ENCODE data around the gene ABLIM1. TPM values are rescaled to one million over a fixed set of nuclear protein-coding genes. Genes with fewer than 3 reads are reported as not detected.

The ABLIM1 gene
- total RNA-seq, 4 donors from 2014 or later = 152 to 373 (median 209) TPM

- Histone ChIP-seq H3K27ac (peak overlapping the region; percentile 75 to 96 (median 90)), H3K27me3 (no peaks in the 10 kb centered on the region), H3K4me1 (peaks cover 0 to 100% (median 82%) of the 10 kb centered on the region in 4 donors), H3K9me3 (no peaks in the 10 kb centered on the region), H3K36me3 (no peaks in the 10 kb centered on the region), H3K4me3 (no peak overlapping the region)
- no peak for DNase-seq (ENCODE audit: low spot score in 2 of 2)
- no peak for TF ChIP-seq POLR2A (IDR thresholded peaks at IDR 0.05)
- TF ChIP-seq EP300 (IDR thresholded peaks at IDR 0.05) = no peak
- TF ChIP-seq CTCF (IDR thresholded peaks at IDR 0.05) = no peak
- 34 to 53% methylated on average over 2 of the region's 2 CpGs for WGBS, 2 donors
These were observed 261.6 kb downstream of the ABLIM1 start for GRCh38 chr10:114396464-114396863.

GRCh38 chr10:114395366-114396022, 262.6 kb downstream of the ABLIM1 start:
- 32 to 35% methylated on average over 6 of the region's 6 CpGs for WGBS, 2 donors
- Histone ChIP-seq H3K27ac (peak overlapping the region; percentile 77 to 96 (median 90)), H3K4me1 (peaks cover 0 to 100% (median 82%) of the 10 kb centered on the region in 4 donors), H3K9me3 (no peaks in the 10 kb centered on the region), H3K27me3 (no peaks in the 10 kb centered on the region), H3K4me3 (no peak overlapping the region), H3K36me3 (no peaks in the 10 kb centered on the region)
- no peak for DNase-seq (ENCODE audit: low spot score in 2 of 2)
- TF ChIP-seq EP300 (IDR thresholded peaks at IDR 0.05) = peak; percentile 59 to 63
- TF ChIP-seq POLR2A (IDR thresholded peaks at IDR 0.05) = no peak

- no peak for DNase-seq (ENCODE audit: low spot score in 2 of 2)
- no peaks in the 10 kb centered on the region for H3K27me3 ChIP-seq
- no peaks in the 10 kb centered on the region for H3K36me3 ChIP-seq
- TF ChIP-seq EP300 (IDR thresholded peaks at IDR 0.05) = no peak
- no peak for TF ChIP-seq CTCF (IDR thresholded peaks at IDR 0.05)
- no peak for TF ChIP-seq POLR2A (IDR thresholded peaks at IDR 0.05)
- H3K9me3 ChIP-seq = no peaks in the 10 kb centered on the region
- peak overlapping the region; percentile 77 to 96 (median 90) for H3K27ac ChIP-seq
- no peak overlapping the region for H3K4me3 ChIP-seq
- WGBS, 2 donors = 58 to 63% methylated on average over 6 of the region's 6 CpGs
- peaks cover 0 to 100% (median 84%) of the 10 kb centered on the region in 4 donors for H3K4me1 ChIP-seq
These were observed 263.5 kb downstream of the ABLIM1 start for GRCh38 chr10:114394531-114394930.

GRCh38 chr10:114393886-114394285, 264.2 kb downstream of the ABLIM1 start:
- WGBS, 2 donors = 37 to 38% methylated on average over 7 of the region's 7 CpGs
- Histone ChIP-seq H3K4me3 (no peak overlapping the region), H3K27me3 (no peaks in the 10 kb centered on the region), H3K36me3 (no peaks in the 10 kb centered on the region), H3K9me3 (no peaks in the 10 kb centered on the region), H3K4me1 (peaks cover 0 to 100% (median 84%) of the 10 kb centered on the region in 4 donors), H3K27ac (peak overlapping the region; percentile 77 to 96 (median 90))
- TF ChIP-seq POLR2A (IDR thresholded peaks at IDR 0.05) (no peak), EP300 (IDR thresholded peaks at IDR 0.05) (no peak), CTCF (IDR thresholded peaks at IDR 0.05) (no peak)
- no peak for DNase-seq (ENCODE audit: low spot score in 2 of 2)

GRCh38 chr10:114393482-114393881, 264.6 kb downstream of the ABLIM1 start:
- H3K27me3 ChIP-seq = no peaks in the 10 kb centered on the region
- DNase-seq (ENCODE audit: low spot score in 2 of 2) = peak in 1 of 2 donors; percentile 42
- no peak overlapping the region for H3K4me3 ChIP-seq
- no peaks in the 10 kb centered on the region for H3K36me3 ChIP-seq
- H3K27ac ChIP-seq = peak overlapping the region; percentile 77 to 96 (median 90)
- TF ChIP-seq EP300 (IDR thresholded peaks at IDR 0.05) (peak in 1 of 2 donors; percentile 11), POLR2A (IDR thresholded peaks at IDR 0.05) (no peak), CTCF (IDR thresholded peaks at IDR 0.05) (no peak)
- no peaks in the 10 kb centered on the region for H3K9me3 ChIP-seq
- peaks cover 0 to 100% (median 81%) of the 10 kb centered on the region in 4 donors for H3K4me1 ChIP-seq
- WGBS, 2 donors = 14 to 25% methylated on average over 11 of the region's 11 CpGs
